Measurements from ENCODE around the gene KDELR3.

DNA sequence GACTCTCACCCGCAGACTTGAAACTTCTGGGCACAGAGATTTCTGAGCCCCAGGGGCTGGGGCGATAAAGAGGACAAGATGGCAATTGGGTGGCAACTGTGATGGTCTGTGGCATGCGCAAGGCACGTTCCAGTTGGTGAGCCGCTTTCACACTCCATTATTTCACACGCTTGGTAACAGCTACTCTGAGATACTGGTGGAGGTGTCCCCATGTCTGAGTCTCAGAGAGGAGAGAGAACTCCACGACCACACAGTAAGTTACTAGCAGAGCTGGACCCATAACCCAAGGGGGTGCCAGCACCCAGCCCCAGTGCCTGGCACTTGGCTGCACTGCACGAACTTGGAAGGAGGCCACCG, 6.9 kb upstream of the KDELR3 start:
- TF ChIP-seq CTCF (IDR thresholded peaks at IDR 0.05) (no peak), POLR2AphosphoS5 (IDR thresholded peaks at IDR 0.05) (no peak), POLR2A (IDR thresholded peaks at IDR 0.05) (no peak), EP300 (IDR thresholded peaks at IDR 0.05) (no peak)

Measured in upper lobe of left lung (tissue), 4 donors.